Tibial nerve (tissue), 3 donors: ENCODE data around the gene GNG2.

Source experiments
- POLR2A ChIP-seq, 2 donors: fragments of 450-650 bp; IDR thresholded peaks; one replicate each; pipeline ENCODE4 v1.6.1; 2017; ENCODE audit warnings: antibody characterized with exemption in 2 of 2, mild to moderate bottlenecking in 2 of 2, moderate library complexity in 2 of 2
- TF ChIP-seq, protein P1 (sequence below), 5 experiments: fragments of 200-600 bp in 3 of 5; fragments of 450-650 bp in 2 of 5; sonication (generic) in 3 of 5; IDR thresholded peaks; one replicate each; pipeline ENCODE4 v1.5.1; 2016 to 2019; ENCODE audit warnings: antibody characterized with exemption in 5 of 5, mild to moderate bottlenecking in 3 of 5, moderate library complexity in 2 of 5

DNA sequence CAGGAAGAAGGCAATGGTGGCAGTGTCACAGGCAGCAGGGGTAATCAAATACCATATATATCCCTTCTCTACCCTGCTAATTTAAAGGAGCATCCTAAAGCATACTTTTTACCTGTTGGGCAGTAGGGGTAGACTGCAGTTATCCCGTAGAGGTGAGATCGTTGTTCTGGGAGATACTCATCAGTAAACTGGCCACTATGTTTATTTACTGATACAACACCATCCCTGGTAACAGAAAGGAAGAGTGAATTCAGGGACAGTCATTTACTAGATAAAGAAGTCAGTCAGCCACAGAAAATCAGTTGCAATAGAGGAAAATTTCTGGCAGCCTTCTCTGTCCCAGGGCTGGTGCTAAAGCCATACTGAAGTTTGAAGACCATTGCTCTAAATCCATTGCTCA is 145.2 kb downstream of the GNG2 start:
- no peak for TF ChIP-seq POLR2A (IDR thresholded peaks at IDR 0.05)
- TF ChIP-seq, protein P1, sequence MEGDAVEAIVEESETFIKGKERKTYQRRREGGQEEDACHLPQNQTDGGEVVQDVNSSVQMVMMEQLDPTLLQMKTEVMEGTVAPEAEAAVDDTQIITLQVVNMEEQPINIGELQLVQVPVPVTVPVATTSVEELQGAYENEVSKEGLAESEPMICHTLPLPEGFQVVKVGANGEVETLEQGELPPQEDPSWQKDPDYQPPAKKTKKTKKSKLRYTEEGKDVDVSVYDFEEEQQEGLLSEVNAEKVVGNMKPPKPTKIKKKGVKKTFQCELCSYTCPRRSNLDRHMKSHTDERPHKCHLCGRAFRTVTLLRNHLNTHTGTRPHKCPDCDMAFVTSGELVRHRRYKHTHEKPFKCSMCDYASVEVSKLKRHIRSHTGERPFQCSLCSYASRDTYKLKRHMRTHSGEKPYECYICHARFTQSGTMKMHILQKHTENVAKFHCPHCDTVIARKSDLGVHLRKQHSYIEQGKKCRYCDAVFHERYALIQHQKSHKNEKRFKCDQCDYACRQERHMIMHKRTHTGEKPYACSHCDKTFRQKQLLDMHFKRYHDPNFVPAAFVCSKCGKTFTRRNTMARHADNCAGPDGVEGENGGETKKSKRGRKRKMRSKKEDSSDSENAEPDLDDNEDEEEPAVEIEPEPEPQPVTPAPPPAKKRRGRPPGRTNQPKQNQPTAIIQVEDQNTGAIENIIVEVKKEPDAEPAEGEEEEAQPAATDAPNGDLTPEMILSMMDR (IDR thresholded peaks at IDR 0.05), result no peak
